H1 (cell line): ENCODE results near the gene PDCD10. TPM values are rescaled to one million over a fixed set of nuclear protein-coding genes. Genes with fewer than 3 reads are reported as not detected.

Experiments used
- KDM5A ChIP-seq: fragments of 200-600 bp; IDR thresholded peaks from 2 replicates; pipeline ENCODE4 v1.7.1; 2012; ENCODE audit warnings: mild to moderate bottlenecking, low read length, inconsistent platforms, mixed read lengths
- MAFK ChIP-seq: IDR thresholded peaks from 2 replicates; pipeline ENCODE4 v1.6.1; 2012; ENCODE audit warnings: low read depth, mild to moderate bottlenecking, improper control_type of control experiment, low read length
- NANOG ChIP-seq: IDR thresholded peaks from 2 replicates; pipeline ENCODE4 v1.6.1; 2011; ENCODE audit warnings: low read length, low read depth, mild to moderate bottlenecking, inconsistent platforms; ENCODE audit not compliant: insufficient read depth, poor library complexity, severe bottlenecking
- SIN3A ChIP-seq, 2 experiments: IDR thresholded peaks in 1 of 2; conservative IDR thresholded peaks in 1 of 2; 2 replicates each; pipeline ENCODE4 v1.6.1; 2011 to 2012; ENCODE audit warnings: low read length in 2 of 2, improper control_type of control experiment in 1 of 2, low read depth in 1 of 2, mild to moderate bottlenecking in 1 of 2
- TEAD4 ChIP-seq: IDR thresholded peaks from 2 replicates; pipeline ENCODE4 v1.6.1; 2012; ENCODE audit warnings: low read depth, low read length, inconsistent platforms, mixed read lengths
- USF2 ChIP-seq: IDR thresholded peaks from 2 replicates; pipeline ENCODE4 v1.6.1; 2011; ENCODE audit warnings: low read length, improper control_type of control experiment
- polyA plus RNA-seq, 7 experiments: library from polyadenylated mRNA; depleted of rRNA in 3 of 7; stranded (reverse) in 5 of 7; unstranded in 2 of 7; fragments of >200 nt in 5 of 7; fragments of 200-250 nt in 2 of 7; gene quantifications; 1 replicate in 5 of 7; 2 replicates in 1 of 7; 4 replicates in 1 of 7; pipeline versions ENCODE4 v1.2.1 to v1.2.3, GENCODE V29; 2011 to 2013; ENCODE audit warnings: missing spikeins in 2 of 7, mixed read lengths in 2 of 7
- total RNA-seq: library from RNA; stranded (reverse); fragmentation: NEBNext Ultra II Directional; extraction: Animal tissue kit (Norgen Biotek cat#: 25700); gene quantifications from 2 replicates; pipeline ENCODE4 v1.2.1, GENCODE V29; 2021

The PDCD10 gene
- total and polyA plus RNA-seq, 2 of the 8 experiments (the other 6 are each of a cell fraction or from before 2014, with no cell fraction given), result 52.0 to 76.6 TPM

DNA sequence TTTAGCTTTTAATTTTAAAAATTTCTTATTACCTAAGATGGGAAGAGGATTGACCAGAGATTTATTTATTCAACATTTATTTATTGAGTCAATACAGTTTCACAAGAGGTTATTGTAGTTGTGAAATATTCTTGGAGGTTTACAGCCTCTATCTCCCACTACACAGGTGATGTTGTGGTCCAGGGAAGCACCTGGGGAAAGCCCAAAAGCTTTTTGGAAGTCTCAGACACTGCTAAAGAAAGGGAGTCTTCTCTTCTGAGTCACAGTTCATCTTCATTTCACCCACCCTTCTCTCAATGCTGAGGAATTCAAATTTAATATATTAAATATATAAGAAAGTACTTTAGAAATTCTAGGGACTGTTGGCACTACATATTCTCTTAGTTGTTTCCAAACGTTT, 42.7 kb upstream of the PDCD10 start (continued):
- no peak for TF ChIP-seq MAFK
- no peak for TF ChIP-seq SIN3A (conservative IDR thresholded peaks at IDR 0.05 in 1 of 2, IDR thresholded peaks at IDR 0.05 in 1 of 2; ENCODE audit: low read depth in 1 of 2, low read length in 2 of 2)
- TF ChIP-seq NANOG, result no peak
- TF ChIP-seq TEAD4, result no peak
- TF ChIP-seq KDM5A, result no peak
- TF ChIP-seq USF2, result no peak
- TF ChIP-seq, all 59 proteins: peak for 0
